Left ventricle myocardium inferior (tissue), 1 donor: Measurements from ENCODE around the gene TTLL11. TPM values are rescaled to one million over a fixed set of nuclear protein-coding genes. Genes with fewer than 3 reads are reported as not detected.
A peak's percentile ranks its signal among the peaks of the same experiment; 100 is the strongest.

Experiments
- DNase-seq: peaks from one replicate; pipeline ENCODE4 v3.0.0-alpha.2; 2020
- H3K27ac ChIP-seq: fragments of 200-600 bp; replicated peaks from 2 replicates; pipeline ENCODE4 v1.8.0; 2021
- H3K27me3 ChIP-seq: fragments of 200-600 bp; 2 replicates; pipeline ENCODE4 v1.8.0; 2021; ENCODE audit warnings: low read depth
- H3K36me3 ChIP-seq: fragments of 200-600 bp; 2 replicates; pipeline ENCODE4 v1.8.0; 2021
- H3K4me1 ChIP-seq: fragments of 200-600 bp; 2 replicates; pipeline ENCODE4 v1.8.0; 2021
- H3K4me3 ChIP-seq: fragments of 200-600 bp; 2 replicates; pipeline ENCODE4 v1.8.0; 2021; ENCODE audit warnings: mild to moderate bottlenecking, moderate library complexity
- H3K9me3 ChIP-seq: fragments of 200-600 bp; replicated peaks from 2 replicates; pipeline ENCODE4 v1.8.0; 2021
- CTCF ChIP-seq: fragments of 200-600 bp; IDR thresholded peaks from 2 replicates; pipeline ENCODE4 v1.8.0; 2021; ENCODE audit warnings: antibody characterized with exemption, mild to moderate bottlenecking, borderline replicate concordance
- intact Hi-C: fragments of 100-400 bp; cut with micrococcal nuclease; formaldehyde crosslinking; loops from one replicate; pipeline ENCODE4 v1.11.0; 2022
- total RNA-seq: library from RNA; stranded (reverse); fragmentation: NEBNext Ultra II Directional; extraction: Animal tissue kit (Norgen Biotek cat#: 25700); gene quantifications from one replicate; pipeline ENCODE4 v1.2.1, GENCODE V29; 2021
- donor health status: DM: no; HTN: yes; CAD: no; lungs with severe emphysema.

TTLL11 gene
- total RNA-seq, 1 donor from 2014 or later, result 7.3 TPM

- H3K27me3 ChIP-seq, result no peaks in the 10 kb centered on the region
- H3K9me3 ChIP-seq, result no peaks in the 10 kb centered on the region
- H3K4me3 ChIP-seq, result no peak overlapping the region
- H3K4me1 ChIP-seq, result peaks cover 20% of the 10 kb centered on the region
- no peak overlapping the region for H3K27ac ChIP-seq
- no peak for DNase-seq
- TF ChIP-seq CTCF, result no peak
- intact Hi-C loops, result no loop called here
- H3K36me3 ChIP-seq, result no peaks in the 10 kb centered on the region
Measured at GRCh38 chr9:121996783-121997182, 96.3 kb downstream of the TTLL11 start.

- no peak for DNase-seq
- Histone ChIP-seq H3K27ac (no peak overlapping the region), H3K36me3 (no peaks in the 10 kb centered on the region), H3K27me3 (no peaks in the 10 kb centered on the region), H3K4me1 (peaks cover 21% of the 10 kb centered on the region), H3K9me3 (no peaks in the 10 kb centered on the region), H3K4me3 (no peak overlapping the region)
- no peak for TF ChIP-seq CTCF
- intact Hi-C loops, result no loop called here
Measured at GRCh38 chr9:121995997-121996396, 97.1 kb downstream of the TTLL11 start.

GRCh38 chr9:121992571-121993212 is 100.4 kb downstream of the TTLL11 start:
- Histone ChIP-seq H3K27ac (no peak overlapping the region), H3K4me3 (no peak overlapping the region), H3K9me3 (no peaks in the 10 kb centered on the region), H3K4me1 (peaks cover 22% of the 10 kb centered on the region), H3K27me3 (no peaks in the 10 kb centered on the region), H3K36me3 (peaks cover 11% of the 10 kb centered on the region)
- DNase-seq, result peak; percentile 49
- TF ChIP-seq CTCF, result peak; percentile 86
- intact Hi-C loops, result loop anchor here (5.0 kb wide), 2 partner anchors 305 to 445 kb away; no protein-coding TSS in a partner anchor

GRCh38 chr9:121991307-121991661 is 101.8 kb downstream of the TTLL11 start:
- DNase-seq, result no peak
- TF ChIP-seq CTCF, result no peak
- Histone ChIP-seq H3K27ac (no peak overlapping the region), H3K4me1 (peaks cover 31% of the 10 kb centered on the region), H3K4me3 (no peak overlapping the region), H3K27me3 (no peaks in the 10 kb centered on the region), H3K9me3 (no peaks in the 10 kb centered on the region), H3K36me3 (peaks cover 11% of the 10 kb centered on the region)
- intact Hi-C loops, result loop anchor here (5.0 kb wide), 2 partner anchors 304 to 444 kb away; no protein-coding TSS in a partner anchor

GRCh38 chr9:121990600-121991306 is 102.4 kb downstream of the TTLL11 start:
- TF ChIP-seq CTCF, result no peak
- Histone ChIP-seq H3K36me3 (peaks cover 11% of the 10 kb centered on the region), H3K27me3 (no peaks in the 10 kb centered on the region), H3K9me3 (no peaks in the 10 kb centered on the region), H3K4me1 (peaks cover 36% of the 10 kb centered on the region), H3K4me3 (no peak overlapping the region), H3K27ac (no peak overlapping the region)
- DNase-seq, result no peak
- intact Hi-C loops, result loop anchor here (5.0 kb wide), 2 partner anchors 303 to 443 kb away; no protein-coding TSS in a partner anchor
